ENCODE measurements around the gene EHMT1.
A peak's percentile ranks its signal among the peaks of the same experiment; 100 is the strongest.
"Not testable (repeated sequence)": the region's sequence is repeated elsewhere in the genome, so short reads cannot be mapped to it uniquely, and the experiment has no call there.

The EHMT1 gene

GRCh38 chr9:137590469-137591383 lies 28.1 kb upstream of the EHMT1 start, which contains the start of gene ZMYND19:
Gene ZMYND19, minus strand, starts transcription at chr9:137590512. Its CDS starts 249 bp downstream, at chr9:137590263.
- peak; percentile 92 for DNase-seq

GRCh38 chr9:137592767-137593166 lies 26.0 kb upstream of the EHMT1 start:
- DNase-seq: no peak

DNA sequence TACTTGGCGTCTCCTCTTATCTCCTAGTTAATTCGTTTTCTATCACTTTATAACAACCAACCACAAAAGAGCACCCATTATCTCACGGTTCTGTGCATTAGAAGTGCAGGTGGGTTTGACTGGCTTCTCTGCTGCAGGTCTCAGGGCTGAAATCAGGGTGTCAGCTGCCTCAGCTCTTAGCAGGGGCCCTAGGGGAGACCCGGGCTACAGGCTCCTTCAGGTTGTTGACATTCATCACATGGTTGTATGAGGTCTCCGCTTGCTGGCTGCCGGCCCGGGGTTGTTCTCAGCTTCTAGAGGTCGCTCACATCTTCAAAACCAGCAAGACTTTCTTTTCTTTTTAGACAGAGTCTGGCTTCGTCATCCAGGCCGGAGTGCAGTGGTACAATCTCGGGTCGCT lies 25.6 kb upstream of the EHMT1 start:
- no peak for DNase-seq

DNA sequence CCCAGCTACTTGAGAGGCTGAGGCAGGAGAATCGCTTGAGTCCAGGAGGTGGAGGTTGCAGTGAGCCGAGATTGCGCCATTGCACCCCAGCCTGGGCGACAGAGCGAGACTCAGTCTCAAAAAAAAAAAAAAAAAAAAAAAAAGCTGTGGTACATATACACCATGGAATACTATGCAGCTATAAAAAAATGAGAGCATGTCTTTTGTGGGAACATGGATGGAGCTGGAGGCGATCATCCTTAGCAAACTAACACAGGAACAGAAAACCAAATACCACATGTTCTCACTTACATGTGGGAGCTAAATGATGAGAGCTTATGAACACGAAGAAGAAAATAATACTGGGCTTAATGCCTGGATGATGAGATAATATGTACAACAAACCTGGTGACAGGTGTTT lies 22.2 kb upstream of the EHMT1 start:
- not testable (repeated sequence) for DNase-seq

DNA sequence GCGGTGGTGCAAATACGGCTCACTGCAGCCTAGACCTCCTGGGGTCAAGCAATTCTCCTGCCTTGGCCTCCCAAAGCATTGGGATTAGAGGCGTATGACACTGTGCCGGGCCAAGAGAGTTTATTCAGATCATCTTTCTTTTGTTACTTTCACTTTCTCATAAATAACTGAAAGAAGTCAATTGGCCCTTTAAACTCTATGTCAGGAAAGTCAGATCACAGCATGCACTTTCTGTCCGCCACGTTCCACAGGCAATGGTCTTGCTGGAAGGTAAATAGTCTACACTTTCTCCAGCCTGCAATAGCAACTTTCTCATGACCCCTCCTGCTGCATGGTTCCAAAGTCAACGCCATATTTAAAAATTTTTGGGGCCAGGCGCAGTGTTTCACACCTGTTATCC lies 19.9 kb upstream of the EHMT1 start:
- no peak for DNase-seq

GRCh38 chr9:137602661-137603060 lies 16.1 kb upstream of the EHMT1 start:
- DNase-seq: no peak

DNA sequence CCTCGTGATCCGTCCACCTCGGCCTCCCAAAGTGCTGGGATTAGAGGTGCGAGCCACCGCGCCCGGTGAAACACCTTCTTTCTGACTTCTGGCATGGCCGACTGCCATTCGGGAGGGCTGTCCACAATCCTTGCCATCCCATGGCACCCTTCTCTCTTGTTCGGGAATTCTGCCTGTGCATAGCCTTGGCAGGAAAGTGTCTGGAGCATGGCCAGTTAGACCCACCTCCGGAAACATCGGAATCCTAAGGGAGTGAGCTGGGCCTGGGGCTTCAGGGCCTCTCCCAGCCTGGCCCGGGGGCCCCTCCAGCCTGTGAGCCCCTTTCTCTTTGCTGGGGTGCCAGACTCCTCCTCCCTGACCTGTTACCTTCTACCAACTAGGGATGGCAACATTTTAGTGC lies 14.9 kb upstream of the EHMT1 start:
- DNase-seq: no peak

GRCh38 chr9:137604345-137605086 lies 14.3 kb upstream of the EHMT1 start:
- no peak for DNase-seq

DNA sequence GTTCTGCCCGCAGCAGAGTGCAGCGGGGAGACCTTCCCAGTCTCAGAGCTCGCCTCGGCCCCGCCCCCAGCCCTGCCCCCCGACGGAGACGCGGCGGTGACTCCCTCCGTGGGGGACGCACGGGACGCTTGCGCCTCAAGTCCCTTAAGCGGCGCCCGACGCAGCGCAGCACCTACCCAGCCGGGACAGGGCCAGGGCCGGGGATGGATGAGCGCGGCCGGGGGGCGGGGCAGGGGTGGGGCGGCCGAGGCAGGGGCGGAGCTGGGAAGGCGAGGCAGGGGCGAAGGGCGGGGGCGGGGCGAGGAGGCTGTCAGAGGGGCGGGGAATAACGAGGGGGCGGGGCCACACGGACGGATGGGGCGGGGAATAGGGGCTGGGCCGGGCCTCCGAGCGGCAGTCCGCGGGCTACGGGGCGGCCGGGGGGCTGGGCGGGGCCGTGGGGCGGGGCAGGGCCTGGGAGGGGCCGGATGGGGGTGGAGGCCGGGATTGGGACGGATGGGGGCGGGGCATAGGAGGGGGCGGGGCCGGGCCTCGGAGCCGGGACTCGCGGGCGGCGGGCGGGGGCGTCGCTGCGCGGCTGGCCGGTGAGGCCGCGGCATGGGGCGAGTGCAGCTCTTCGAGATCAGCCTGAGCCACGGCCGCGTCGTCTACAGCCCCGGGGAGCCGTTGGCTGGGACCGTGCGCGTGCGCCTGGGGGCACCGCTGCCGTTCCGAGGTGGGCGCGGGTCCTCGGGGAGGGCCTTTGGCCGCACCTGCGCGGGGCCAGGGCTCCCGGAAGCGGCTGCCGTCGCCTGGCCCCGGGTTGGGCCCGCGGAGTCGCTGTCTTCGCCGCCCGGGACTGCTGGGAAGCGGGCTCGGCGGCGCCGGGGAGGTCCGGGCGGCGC lies 13.4 kb upstream of the EHMT1 start, which contains the start of gene ARRDC1:
Gene ARRDC1 (plus strand): TSS at position 566 of the 884 bp plus-strand sequence. CDS start 32 bp downstream, at position 598.
- peak; percentile 93 for DNase-seq

- DNase-seq: no peak
These were observed 12.7 kb upstream of the EHMT1 start for GRCh38 chr9:137606005-137606621.

DNA sequence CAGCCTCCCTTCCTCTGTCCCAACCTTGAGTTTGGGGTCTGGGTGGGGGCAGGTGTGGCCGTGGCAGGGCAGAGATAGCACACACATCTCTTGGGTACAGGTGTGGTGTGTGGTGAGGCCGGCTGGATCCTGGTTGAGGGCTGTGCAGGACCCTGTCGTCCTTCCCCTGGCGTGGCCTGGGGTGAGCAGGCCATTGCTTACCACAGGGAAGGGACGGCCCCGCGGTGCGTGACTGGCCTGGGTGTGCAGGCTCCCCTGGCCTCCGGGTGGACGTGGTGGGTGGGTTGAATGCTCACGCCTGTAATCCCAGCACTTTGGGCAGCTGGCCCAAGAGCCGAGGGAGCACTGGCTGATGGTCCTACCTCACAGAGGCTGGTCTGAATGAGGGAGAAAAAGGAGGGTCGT lies 12.1 kb upstream of the EHMT1 start:
- no peak for DNase-seq

- no peak for DNase-seq
These were observed 11.5 kb upstream of the EHMT1 start for GRCh38 chr9:137607141-137607857.

GRCh38 chr9:137610944-137611343 lies 7.9 kb upstream of the EHMT1 start:
- no peak for DNase-seq

GRCh38 chr9:137611623-137612609 lies 6.9 kb upstream of the EHMT1 start:
- DNase-seq: no peak

DNA sequence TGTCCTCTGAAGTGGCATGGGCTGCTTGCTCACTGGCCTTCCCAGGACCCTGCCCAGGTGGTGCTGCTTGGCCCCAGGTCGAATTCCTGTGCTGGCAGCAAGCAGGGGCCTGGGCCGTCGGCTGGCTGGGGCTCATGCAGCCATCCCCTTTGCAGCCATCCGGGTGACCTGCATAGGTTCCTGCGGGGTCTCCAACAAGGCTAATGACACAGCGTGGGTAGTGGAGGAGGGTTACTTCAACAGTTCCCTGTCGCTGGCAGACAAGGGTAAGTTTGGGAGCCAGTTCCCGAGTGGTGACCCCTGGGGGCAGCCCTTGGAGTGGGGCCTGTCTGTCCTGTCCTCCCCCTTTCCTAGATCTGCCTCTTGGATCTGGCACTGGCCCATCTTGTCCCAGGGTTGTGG lies 6.1 kb upstream of the EHMT1 start:
- no peak for DNase-seq

DNA sequence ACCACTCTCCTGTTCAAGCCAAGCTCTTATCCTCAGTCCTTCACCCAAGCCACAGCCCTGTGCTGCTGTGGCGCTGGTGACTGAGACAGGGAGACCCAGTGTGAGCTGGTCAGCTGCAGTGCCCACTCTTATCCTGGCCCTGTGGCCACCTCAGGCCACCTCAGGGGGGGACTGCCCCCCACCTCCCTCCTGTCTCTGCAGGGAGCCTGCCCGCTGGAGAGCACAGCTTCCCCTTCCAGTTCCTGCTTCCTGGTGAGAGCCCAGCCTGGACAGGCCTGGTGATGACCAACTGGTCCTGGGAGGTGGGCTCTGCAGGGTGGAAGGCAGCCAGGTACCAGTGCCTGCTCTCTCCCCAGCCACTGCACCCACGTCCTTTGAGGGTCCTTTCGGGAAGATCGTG lies 5.5 kb upstream of the EHMT1 start:
- no peak for DNase-seq

DNA sequence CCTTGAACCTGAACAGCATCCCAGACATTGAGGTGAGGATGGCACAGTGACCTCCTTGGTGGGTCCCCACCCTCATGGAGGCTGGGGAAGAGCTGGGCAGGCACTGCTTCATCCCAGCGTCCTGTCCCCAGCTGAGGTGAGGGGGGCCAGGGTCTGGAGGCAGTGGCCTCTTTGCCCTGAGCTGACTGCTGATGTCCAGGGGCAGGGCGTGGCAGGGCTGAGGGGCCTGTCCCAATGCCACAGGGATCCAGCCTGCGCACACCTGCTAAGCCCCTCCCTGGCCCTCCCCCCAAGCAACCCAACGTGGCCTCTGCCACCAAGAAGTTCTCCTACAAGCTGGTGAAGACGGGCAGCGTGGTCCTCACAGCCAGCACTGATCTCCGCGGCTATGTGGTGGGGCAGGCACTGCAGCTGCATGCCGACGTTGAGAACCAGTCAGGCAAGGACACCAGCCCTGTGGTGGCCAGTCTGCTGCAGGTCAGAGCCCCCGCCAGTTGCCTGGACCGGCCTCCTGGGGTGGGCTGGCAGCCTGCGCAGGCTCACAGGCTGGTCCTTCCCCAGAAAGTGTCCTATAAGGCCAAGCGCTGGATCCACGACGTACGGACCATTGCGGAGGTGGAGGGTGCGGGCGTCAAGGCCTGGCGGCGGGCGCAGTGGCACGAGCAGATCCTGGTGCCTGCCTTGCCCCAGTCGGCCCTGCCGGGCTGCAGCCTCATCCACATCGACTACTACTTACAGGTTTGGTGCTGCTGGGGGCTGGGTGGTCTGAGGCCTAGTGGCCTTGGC lies 4.9 kb upstream of the EHMT1 start:
- DNase-seq: no peak

GRCh38 chr9:137614631-137615386 lies 4.0 kb upstream of the EHMT1 start:
- DNase-seq: no peak

- DNase-seq: no peak
These were observed 3.4 kb upstream of the EHMT1 start for GRCh38 chr9:137615387-137615871.

All from CD4-positive, alpha-beta T cell treated with Interleukin-12 subunit alpha and Interleukin-12 subunit beta, for 1 hour (primary cell).